ENCODE data around the gene TSPAN11. TPM values are rescaled to one million over a fixed set of nuclear protein-coding genes. Genes with fewer than 3 reads are reported as not detected.

TSPAN11 gene
- total and polyA plus RNA-seq, 2 of the 4 experiments (the other 2 are of a cell fraction): 0.18 to 0.26 TPM

GRCh38 chr12:30982413-30982812 lies 55.9 kb downstream of the TSPAN11 start:
- no peak overlapping the region for H4K91ac ChIP-seq (ENCODE audit: insufficient read depth, low read depth, low read length)
- no peak overlapping the region for H4K8ac ChIP-seq (ENCODE audit: low read depth in 2 of 2, low read length in 2 of 2)
- H3K36me3 ChIP-seq (ENCODE audit: control insufficient read depth, insufficient read depth, low read length): no peaks in the 10 kb centered on the region
- H3K4ac ChIP-seq (ENCODE audit: low read depth, low read length): no peak overlapping the region
- no peaks in the 10 kb centered on the region for H3K79me1 ChIP-seq (ENCODE audit: low read depth in 1 of 2, low read length in 2 of 2)
- in situ Hi-C loops (cut with MboI; ENCODE audit: low sequenced_read_pairs): no loop called here
- H2AK5ac ChIP-seq (ENCODE audit: low read depth, low read length): no peak overlapping the region
- no peak overlapping the region for H2BK15ac ChIP-seq (ENCODE audit: low read depth, low read length)
- TF ChIP-seq, protein P1, sequence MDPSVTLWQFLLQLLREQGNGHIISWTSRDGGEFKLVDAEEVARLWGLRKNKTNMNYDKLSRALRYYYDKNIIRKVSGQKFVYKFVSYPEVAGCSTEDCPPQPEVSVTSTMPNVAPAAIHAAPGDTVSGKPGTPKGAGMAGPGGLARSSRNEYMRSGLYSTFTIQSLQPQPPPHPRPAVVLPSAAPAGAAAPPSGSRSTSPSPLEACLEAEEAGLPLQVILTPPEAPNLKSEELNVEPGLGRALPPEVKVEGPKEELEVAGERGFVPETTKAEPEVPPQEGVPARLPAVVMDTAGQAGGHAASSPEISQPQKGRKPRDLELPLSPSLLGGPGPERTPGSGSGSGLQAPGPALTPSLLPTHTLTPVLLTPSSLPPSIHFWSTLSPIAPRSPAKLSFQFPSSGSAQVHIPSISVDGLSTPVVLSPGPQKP (IDR thresholded peaks at IDR 0.05; ENCODE audit: borderline replicate concordance, low read depth, low read length): no peak
- no peak for TF ChIP-seq SMC3 (IDR thresholded peaks at IDR 0.05; ENCODE audit: low read depth, low read length)
- TF ChIP-seq CHD1 (IDR thresholded peaks at IDR 0.05; ENCODE audit: low read depth, low read length): no peak
- TF ChIP-seq BHLHE40 (IDR thresholded peaks at IDR 0.05; ENCODE audit: low read depth, low read length): no peak
- no peak for TF ChIP-seq RFX5 (IDR thresholded peaks at IDR 0.05; ENCODE audit: low read depth, low read length)
- no peak for TF ChIP-seq FOS (IDR thresholded peaks at IDR 0.05; ENCODE audit: low read depth, low read length)
- no peak for TF ChIP-seq RAD21 (IDR thresholded peaks at IDR 0.05; ENCODE audit: low read length)
- no peak for TF ChIP-seq CEBPB (IDR thresholded peaks at IDR 0.05; ENCODE audit: low read depth, low read length)
- TF ChIP-seq NFE2L2 (IDR thresholded peaks at IDR 0.05; ENCODE audit: low read depth, low read length): no peak
- TF ChIP-seq USF2 (IDR thresholded peaks at IDR 0.05; ENCODE audit: low read depth, low read length): no peak
- TF ChIP-seq CTCF (conservative IDR thresholded peaks at IDR 0.05; ENCODE audit: low read depth, low read length): no peak
- no peak for TF ChIP-seq MAFK (IDR thresholded peaks at IDR 0.05; ENCODE audit: low read depth, low read length)
- TF ChIP-seq MXI1 (IDR thresholded peaks at IDR 0.05; ENCODE audit: borderline replicate concordance, low read depth, low read length): no peak
- no peak for TF ChIP-seq RCOR1 (IDR thresholded peaks at IDR 0.05; ENCODE audit: insufficient replicate concordance, low read length)
- TF ChIP-seq MAZ (IDR thresholded peaks at IDR 0.05; ENCODE audit: borderline replicate concordance, low read depth, low read length): no peak
- no peak for TF ChIP-seq POLR2A (IDR thresholded peaks at IDR 0.05; ENCODE audit: low read depth, low read length)
- peaks cover 28% of the 10 kb centered on the region; the same call in 1 of the 2 replicates for H3K27me3 ChIP-seq (ENCODE audit: control insufficient read depth, insufficient read depth, low read length)
- dilution Hi-C loops (cut with HindIII; ENCODE audit: low sequenced_read_pairs, unreplicated experiment): no loop called here
- no peaks in the 10 kb centered on the region for H3K9me3 ChIP-seq (ENCODE audit: control insufficient read depth, insufficient read depth, low read length)
- H2BK20ac ChIP-seq (ENCODE audit: low read depth, low read length): no peak overlapping the region
- intact Hi-C loops (cut with micrococcal nuclease): loop anchor here (10.0 kb wide), 1 partner anchor 252 kb away; no protein-coding TSS in a partner anchor
- H3K4me1 ChIP-seq (ENCODE audit: control insufficient read depth, insufficient read depth, low read length): no peaks in the 10 kb centered on the region
- no peak overlapping the region for H3K56ac ChIP-seq (ENCODE audit: extremely low read depth, insufficient read depth, low read length)
- no peak overlapping the region for H3K4me2 ChIP-seq (ENCODE audit: low read depth, low read length)
- no peak overlapping the region for H3K14ac ChIP-seq (replicated peaks; ENCODE audit: low read depth, low read length)
- no peaks in the 10 kb centered on the region; the same call in 1 of the 2 replicates for H4K20me1 ChIP-seq (ENCODE audit: insufficient read depth, low read length)
- ATAC-seq (ENCODE audit: low read depth) (no peak), DNase-seq (no peak)
- BruUV-seq (replicated peaks): no TSS peak
- H3K23ac ChIP-seq (ENCODE audit: low read depth, low read length): no peak overlapping the region
- WGBS, 2 experiments (ENCODE audit: extremely low coverage in 2 of 2, insufficient read length in 1 of 2): no CpG with 5 or more reads among the region's 12 CpGs
- H2AK9ac ChIP-seq (replicated peaks; ENCODE audit: low read depth, low read length, poor library complexity): no peak overlapping the region
- H3K27ac ChIP-seq (ENCODE audit: insufficient read depth, low read length): no peak overlapping the region
- no peak overlapping the region for H4K5ac ChIP-seq (ENCODE audit: low read depth, low read length)
- no peak overlapping the region for H2BK5ac ChIP-seq (ENCODE audit: low read depth, low read length, poor library complexity, severe bottlenecking)
- H2AFZ ChIP-seq (replicated peaks; ENCODE audit: low read length, poor library complexity): no peak overlapping the region
- no peak overlapping the region for H3K4me3 ChIP-seq (ENCODE audit: insufficient read depth, low read depth, low read length)
- no peak overlapping the region for H3K9ac ChIP-seq (ENCODE audit: low read depth, low read length)
- H3K9me1 ChIP-seq (ENCODE audit: insufficient read depth, low read length): no peaks in the 10 kb centered on the region
- H2BK120ac ChIP-seq (ENCODE audit: low read depth, low read length): no peak overlapping the region
- ChIA-PET POLR2A (ENCODE audit: unreplicated experiment) (no interaction called here), CTCF (no interaction called here)
- H3K18ac ChIP-seq (ENCODE audit: low read depth, low read length): no peak overlapping the region

All from IMR-90 (cell line).